T-helper 2 cell treated with Interferon-gamma antibody and Interleukin-4, amounts not matched to agents 5 μg/mL and 100 μg/mL, for 36 hours (primary cell): ENCODE data around the gene STK24.
"Not testable (repeated sequence)": the region's sequence is repeated elsewhere in the genome, so short reads cannot be mapped to it uniquely, and the experiment has no call there.

Experiments
- DNase-seq: peaks from one replicate; pipeline ENCODE4 v3.0.0; 2021; ENCODE audit warnings: low spot score
- H3K27ac Mint-ChIP-seq: one replicate; pipeline ENCODE4 v1.8.0; 2021; ENCODE audit warnings: mild to moderate bottlenecking, mixed read lengths
- H3K27me3 Mint-ChIP-seq: one replicate; pipeline ENCODE4 v1.8.0; 2021; ENCODE audit warnings: low read depth, mixed read lengths
- H3K36me3 Mint-ChIP-seq: one replicate; pipeline ENCODE4 v1.8.0; 2021; ENCODE audit warnings: low read depth, mixed read lengths
- H3K4me1 Mint-ChIP-seq: one replicate; pipeline ENCODE4 v1.8.0; 2021; ENCODE audit warnings: low read depth, mixed read lengths
- H3K4me3 Mint-ChIP-seq: one replicate; pipeline ENCODE4 v1.8.0; 2022; ENCODE audit warnings: mild to moderate bottlenecking, moderate library complexity, mixed read lengths
- H3K9me3 Mint-ChIP-seq: one replicate; pipeline ENCODE4 v1.8.0; 2021; ENCODE audit warnings: mixed read lengths

The STK24 gene

GRCh38 chr13:98591721-98592361, 14.9 kb upstream of the STK24 start:
- H3K36me3 Mint-ChIP-seq, result no peaks in the 10 kb centered on the region
- no peak overlapping the region for H3K27ac Mint-ChIP-seq
- no peak overlapping the region for H3K4me3 Mint-ChIP-seq
- peaks cover 4% of the 10 kb centered on the region for H3K9me3 Mint-ChIP-seq
- peaks cover 3% of the 10 kb centered on the region for H3K27me3 Mint-ChIP-seq
- DNase-seq, result no peak
- peaks cover 10% of the 10 kb centered on the region for H3K4me1 Mint-ChIP-seq

GRCh38 chr13:98590471-98590870, 13.6 kb upstream of the STK24 start:
- not testable (repeated sequence) for H3K27me3 Mint-ChIP-seq, DNase-seq, H3K9me3 Mint-ChIP-seq, H3K36me3 Mint-ChIP-seq, H3K27ac Mint-ChIP-seq, H3K4me1 Mint-ChIP-seq, H3K4me3 Mint-ChIP-seq

GRCh38 chr13:98589516-98589915, 12.6 kb upstream of the STK24 start:
- not testable (repeated sequence) for H3K27me3 Mint-ChIP-seq, DNase-seq, H3K27ac Mint-ChIP-seq, H3K4me3 Mint-ChIP-seq, H3K36me3 Mint-ChIP-seq, H3K4me1 Mint-ChIP-seq, H3K9me3 Mint-ChIP-seq

- no peak overlapping the region for H3K27ac Mint-ChIP-seq
- peaks cover 3% of the 10 kb centered on the region for H3K27me3 Mint-ChIP-seq
- no peak overlapping the region for H3K4me3 Mint-ChIP-seq
- H3K36me3 Mint-ChIP-seq, result no peaks in the 10 kb centered on the region
- H3K4me1 Mint-ChIP-seq, result peaks cover 16% of the 10 kb centered on the region
- peak; percentile 27 for DNase-seq
- H3K9me3 Mint-ChIP-seq, result peaks cover 4% of the 10 kb centered on the region
Observed at GRCh38 chr13:98586400-98587345, 9.8 kb upstream of the STK24 start.

- Mint-ChIP-seq H3K9me3 (peaks cover 4% of the 10 kb centered on the region), H3K4me1 (peaks cover 16% of the 10 kb centered on the region), H3K4me3 (no peak overlapping the region), H3K27me3 (peaks cover 3% of the 10 kb centered on the region), H3K36me3 (no peaks in the 10 kb centered on the region), H3K27ac (no peak overlapping the region)
- no peak for DNase-seq
Observed at GRCh38 chr13:98585946-98586345, 9.0 kb upstream of the STK24 start.

- Mint-ChIP-seq H3K27me3 (peaks cover 3% of the 10 kb centered on the region), H3K36me3 (no peaks in the 10 kb centered on the region), H3K4me1 (peaks cover 16% of the 10 kb centered on the region), H3K9me3 (peaks cover 4% of the 10 kb centered on the region), H3K27ac (no peak overlapping the region), H3K4me3 (no peak overlapping the region)
- no peak for DNase-seq
Observed at GRCh38 chr13:98585398-98585754, 8.5 kb upstream of the STK24 start.

GRCh38 chr13:98584668-98585397, 7.9 kb upstream of the STK24 start:
- H3K4me1 Mint-ChIP-seq, result peaks cover 16% of the 10 kb centered on the region
- peaks cover 2% of the 10 kb centered on the region for H3K9me3 Mint-ChIP-seq
- peaks cover under 1% of the 10 kb centered on the region for H3K27me3 Mint-ChIP-seq
- H3K27ac Mint-ChIP-seq, result no peak overlapping the region
- no peak overlapping the region for H3K4me3 Mint-ChIP-seq
- no peak for DNase-seq
- no peaks in the 10 kb centered on the region for H3K36me3 Mint-ChIP-seq

GRCh38 chr13:98582947-98583346, 6.0 kb upstream of the STK24 start:
- Mint-ChIP-seq H3K9me3 (no peaks in the 10 kb centered on the region), H3K27me3 (no peaks in the 10 kb centered on the region), H3K27ac (no peak overlapping the region), H3K36me3 (no peaks in the 10 kb centered on the region), H3K4me1 (peaks cover 16% of the 10 kb centered on the region), H3K4me3 (no peak overlapping the region)
- DNase-seq, result no peak

GRCh38 chr13:98581971-98582702, 5.2 kb upstream of the STK24 start:
- Mint-ChIP-seq H3K4me1 (peaks cover 18% of the 10 kb centered on the region), H3K9me3 (no peaks in the 10 kb centered on the region), H3K4me3 (no peak overlapping the region), H3K27me3 (no peaks in the 10 kb centered on the region), H3K36me3 (no peaks in the 10 kb centered on the region), H3K27ac (no peak overlapping the region)
- DNase-seq, result no peak

- peaks cover 14% of the 10 kb centered on the region for H3K4me1 Mint-ChIP-seq
- H3K27me3 Mint-ChIP-seq, result no peaks in the 10 kb centered on the region
- no peaks in the 10 kb centered on the region for H3K36me3 Mint-ChIP-seq
- H3K4me3 Mint-ChIP-seq, result no peak overlapping the region
- H3K27ac Mint-ChIP-seq, result no peak overlapping the region
- DNase-seq, result no peak
- H3K9me3 Mint-ChIP-seq, result no peaks in the 10 kb centered on the region
Observed at GRCh38 chr13:98581381-98581780, 4.5 kb upstream of the STK24 start.

- Mint-ChIP-seq H3K4me1 (peaks cover 10% of the 10 kb centered on the region), H3K27me3 (no peaks in the 10 kb centered on the region)
Observed at GRCh38 chr13:98580420-98580819, 3.5 kb upstream of the STK24 start.

GRCh38 chr13:98577836-98578285, 954 bp upstream of the STK24 start:
- H3K36me3 Mint-ChIP-seq, result peaks cover 21% of the 10 kb centered on the region
- H3K4me3 Mint-ChIP-seq, result peak overlapping the region; percentile 82

More at GRCh38 chr13:98580420-98580819, 3.5 kb upstream of the STK24 start:
- DNase-seq, result no peak
- peaks cover 4% of the 10 kb centered on the region for H3K36me3 Mint-ChIP-seq
- no peaks in the 10 kb centered on the region for H3K9me3 Mint-ChIP-seq
- no peak overlapping the region for H3K4me3 Mint-ChIP-seq
- no peak overlapping the region for H3K27ac Mint-ChIP-seq

GRCh38 chr13:98576200-98576945, 534 bp downstream of the STK24 start:
- H3K9me3 Mint-ChIP-seq, result no peaks in the 10 kb centered on the region
- H3K27ac Mint-ChIP-seq, result peak overlapping the region; percentile 18
- H3K27me3 Mint-ChIP-seq, result no peaks in the 10 kb centered on the region
- H3K4me3 Mint-ChIP-seq, result peak overlapping the region; percentile 99
- peaks cover 34% of the 10 kb centered on the region for H3K4me1 Mint-ChIP-seq
- DNase-seq, result peak; percentile 44
- peaks cover 30% of the 10 kb centered on the region for H3K36me3 Mint-ChIP-seq

More at GRCh38 chr13:98577836-98578285, 954 bp upstream of the STK24 start:
- Mint-ChIP-seq H3K4me1 (peaks cover 27% of the 10 kb centered on the region), H3K27ac (peak overlapping the region; percentile 67), H3K9me3 (no peaks in the 10 kb centered on the region), H3K27me3 (no peaks in the 10 kb centered on the region)
- DNase-seq, result no peak
